ENCODE results near the gene CD79B. TPM values are rescaled to one million over a fixed set of nuclear protein-coding genes. Genes with fewer than 3 reads are reported as not detected.

The CD79B gene
- total and polyA plus RNA-seq, 2 of the 13 experiments (the other 11 are each of a cell fraction or from before 2014, with no cell fraction given), result not detected

GRCh38 chr17:63948521-63948920, 16.4 kb upstream of the CD79B start (continued):
- TF ChIP-seq, protein P1, sequence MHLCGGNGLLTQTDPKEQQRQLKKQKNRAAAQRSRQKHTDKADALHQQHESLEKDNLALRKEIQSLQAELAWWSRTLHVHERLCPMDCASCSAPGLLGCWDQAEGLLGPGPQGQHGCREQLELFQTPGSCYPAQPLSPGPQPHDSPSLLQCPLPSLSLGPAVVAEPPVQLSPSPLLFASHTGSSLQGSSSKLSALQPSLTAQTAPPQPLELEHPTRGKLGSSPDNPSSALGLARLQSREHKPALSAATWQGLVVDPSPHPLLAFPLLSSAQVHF (CRISPR knock-in tag; IDR thresholded peaks at IDR 0.05), result no peak
- TF ChIP-seq ZNF710 (CRISPR knock-in tag; IDR thresholded peaks at IDR 0.05; ENCODE audit: borderline replicate concordance) (no peak), ZNF230 (CRISPR knock-in tag; IDR thresholded peaks at IDR 0.05) (no peak)

DNA sequence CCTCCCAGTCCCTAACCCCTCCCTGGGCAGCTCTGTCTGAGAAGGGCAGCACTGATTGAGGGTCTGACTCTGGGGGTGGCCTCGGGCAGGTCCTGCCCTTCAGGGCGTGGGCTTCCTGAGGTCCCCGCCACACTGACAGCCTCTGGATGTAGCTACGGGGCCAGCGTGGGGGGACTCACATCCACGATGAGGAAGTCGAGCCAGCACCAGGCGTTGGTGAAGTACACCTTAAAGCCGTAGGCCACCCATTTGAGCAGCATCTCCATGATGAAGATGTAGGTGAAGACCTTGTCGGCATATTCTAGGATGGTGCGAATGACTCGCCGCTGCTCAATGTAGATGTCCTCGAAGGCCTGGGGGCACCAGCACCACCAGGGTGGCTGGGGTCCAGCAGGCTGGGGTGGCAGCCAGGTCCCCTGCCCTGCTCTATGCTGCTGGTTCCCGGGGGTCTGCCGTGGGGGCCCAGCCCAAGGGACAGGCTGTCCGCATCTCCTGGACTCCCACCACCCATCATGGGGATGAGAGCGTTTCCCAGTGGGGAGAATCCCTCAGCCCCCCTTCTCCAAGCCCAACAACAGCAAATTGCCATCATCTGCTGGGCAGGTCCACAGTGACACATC, 15.7 kb upstream of the CD79B start:
- in situ Hi-C loops (cut with HindIII; ENCODE audit: extremely low pct_ligation_motif_present, low pct_unique_long_range_greater_than_20kb) (loop anchor here (5.0 kb wide), 1 partner anchor 36 kb away; the partner anchor contains the start of gene CSHL1), intact Hi-C loops (cut with micrococcal nuclease; ENCODE audit: unreplicated experiment) (no loop called here)
- no TSS peak for BruUV-seq (replicated peaks)
- Histone ChIP-seq H3K4me3 (replicated peaks in 1 of 3; ENCODE audit: insufficient read depth in 1 of 3, low read depth in 2 of 3, low read length in 3 of 3) (no peak overlapping the region), H3K27ac (ENCODE audit: extremely low read length, insufficient read depth, low read length) (no peak overlapping the region), H3K36me3 (replicated peaks in 1 of 2; ENCODE audit: control insufficient read depth in 1 of 2, insufficient read depth in 2 of 2, low read length in 2 of 2) (no peaks in the 10 kb centered on the region), H3K9ac (ENCODE audit: insufficient read depth, low read depth, low read length) (no peak overlapping the region), H3K79me2 (ENCODE audit: insufficient read depth, low read length) (no peaks in the 10 kb centered on the region), H3K4me1 (ENCODE audit: insufficient read depth, low read length) (peaks cover 26% of the 10 kb centered on the region), H3K9me3 (ENCODE audit: low read length) (no peaks in the 10 kb centered on the region), H4K20me1 (ENCODE audit: insufficient read depth, low read length) (no peaks in the 10 kb centered on the region), H3K4me2 (ENCODE audit: low read depth, low read length) (no peak overlapping the region), H2AFZ (ENCODE audit: low read length) (no peak overlapping the region), H3K27me3 (ENCODE audit: control insufficient read depth in 1 of 2, insufficient read depth in 2 of 2, low read length in 2 of 2) (peaks cover 24 to 55% of the 10 kb centered on the region in 2 experiments; a peak in 4 of 5 replicates)
- 31% methylated on average over 14 of the region's 18 CpGs for WGBS (ENCODE audit: low lambda C conversion rate)
- DNase-seq (ENCODE audit: low spot score), result no peak
- TF ChIP-seq TCF7L2 (IDR thresholded peaks at IDR 0.05; ENCODE audit: low read depth, low read length), result no peak
- TF ChIP-seq SRSF4 (IDR thresholded peaks at IDR 0.05; ENCODE audit: low read depth, low read length, poor library complexity, severe bottlenecking), result no peak
- no peak for TF ChIP-seq TEAD3 (CRISPR knock-in tag; optimal IDR thresholded peaks at IDR 0.05; ENCODE audit: borderline replicate concordance)
- no peak for TF ChIP-seq BCLAF1 (IDR thresholded peaks at IDR 0.05)
- no peak for TF ChIP-seq ZSCAN29 (CRISPR knock-in tag; conservative IDR thresholded peaks at IDR 0.05)
- no peak for TF ChIP-seq ZMYM3 (CRISPR knock-in tag; IDR thresholded peaks at IDR 0.05)
- no peak for TF ChIP-seq SOX5 (CRISPR knock-in tag; IDR thresholded peaks at IDR 0.05; ENCODE audit: borderline replicate concordance)
- TF ChIP-seq, protein P2, sequence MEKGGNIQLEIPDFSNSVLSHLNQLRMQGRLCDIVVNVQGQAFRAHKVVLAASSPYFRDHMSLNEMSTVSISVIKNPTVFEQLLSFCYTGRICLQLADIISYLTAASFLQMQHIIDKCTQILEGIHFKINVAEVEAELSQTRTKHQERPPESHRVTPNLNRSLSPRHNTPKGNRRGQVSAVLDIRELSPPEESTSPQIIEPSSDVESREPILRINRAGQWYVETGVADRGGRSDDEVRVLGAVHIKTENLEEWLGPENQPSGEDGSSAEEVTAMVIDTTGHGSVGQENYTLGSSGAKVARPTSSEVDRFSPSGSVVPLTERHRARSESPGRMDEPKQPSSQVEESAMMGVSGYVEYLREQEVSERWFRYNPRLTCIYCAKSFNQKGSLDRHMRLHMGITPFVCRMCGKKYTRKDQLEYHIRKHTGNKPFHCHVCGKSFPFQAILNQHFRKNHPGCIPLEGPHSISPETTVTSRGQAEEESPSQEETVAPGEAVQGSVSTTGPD (CRISPR knock-in tag; IDR thresholded peaks at IDR 0.05), result no peak
- no peak for FAIRE-seq
- POLR2A ChIA-PET, result no interaction called here
- CTCF ChIA-PET (ENCODE audit: low intra/inter-chr PET ratio, low total read pairs), result interaction anchor here (3.4 kb wide), 1 partner anchor 29 kb away, joined by 25 read pairs; the partner anchor contains the start of gene GH1
- ATAC-seq, result no peak
